ENCODE measurements around the gene SUB1.
A peak's percentile ranks its signal among the peaks of the same experiment; 100 is the strongest.
"Not testable (repeated sequence)": the region's sequence is repeated elsewhere in the genome, so short reads cannot be mapped to it uniquely, and the experiment has no call there.

Gene SUB1

GRCh38 chr5:32552936-32553335, 32.4 kb upstream of the SUB1 start:
- H3K36me3 Mint-ChIP-seq (ENCODE audit: low read depth) = no peaks in the 10 kb centered on the region
- H3K27ac Mint-ChIP-seq = peak overlapping the region; percentile 17
- peaks cover 16% of the 10 kb centered on the region for H3K9me3 Mint-ChIP-seq
- H3K4me1 Mint-ChIP-seq (ENCODE audit: low read depth) = peaks cover 37% of the 10 kb centered on the region
- H3K27me3 Mint-ChIP-seq = no peaks in the 10 kb centered on the region
- intact Hi-C loops (cut with micrococcal nuclease) = no loop called here
- no peak overlapping the region for H3K4me3 Mint-ChIP-seq

GRCh38 chr5:32554181-32554780, 31.1 kb upstream of the SUB1 start:
- H3K27ac Mint-ChIP-seq = peak overlapping the region; percentile 61

GRCh38 chr5:32556543-32556942, 28.8 kb upstream of the SUB1 start:
- H3K4me1 Mint-ChIP-seq (ENCODE audit: low read depth) = peaks cover 20% of the 10 kb centered on the region
- H3K36me3 Mint-ChIP-seq (ENCODE audit: low read depth); intact Hi-C loops (cut with micrococcal nuclease); H3K27ac Mint-ChIP-seq; H3K4me3 Mint-ChIP-seq; H3K27me3 Mint-ChIP-seq; H3K9me3 Mint-ChIP-seq: not testable (repeated sequence)

More at GRCh38 chr5:32554181-32554780, 31.1 kb upstream of the SUB1 start:
- H3K36me3 Mint-ChIP-seq (ENCODE audit: low read depth); H3K27me3 Mint-ChIP-seq; intact Hi-C loops (cut with micrococcal nuclease): not testable (repeated sequence)
- H3K4me3 Mint-ChIP-seq = peak overlapping the region; percentile 10
- H3K9me3 Mint-ChIP-seq = peaks cover 16% of the 10 kb centered on the region
- peaks cover 37% of the 10 kb centered on the region for H3K4me1 Mint-ChIP-seq (ENCODE audit: low read depth)

- H3K4me1 Mint-ChIP-seq (ENCODE audit: low read depth) = peaks cover 5% of the 10 kb centered on the region
- H3K9me3 Mint-ChIP-seq = no peaks in the 10 kb centered on the region
- no peaks in the 10 kb centered on the region for H3K36me3 Mint-ChIP-seq (ENCODE audit: low read depth)
- H3K4me3 Mint-ChIP-seq = no peak overlapping the region
- intact Hi-C loops (cut with micrococcal nuclease) = no loop called here
- H3K27me3 Mint-ChIP-seq = no peaks in the 10 kb centered on the region
- no peak overlapping the region for H3K27ac Mint-ChIP-seq
Measured at GRCh38 chr5:32559411-32559810, 25.9 kb upstream of the SUB1 start.

GRCh38 chr5:32559921-32560320, 25.4 kb upstream of the SUB1 start:
- Mint-ChIP-seq H3K27me3 (no peaks in the 10 kb centered on the region), H3K4me3 (no peak overlapping the region), H3K36me3 (ENCODE audit: low read depth) (no peaks in the 10 kb centered on the region), H3K27ac (no peak overlapping the region), H3K9me3 (no peaks in the 10 kb centered on the region), H3K4me1 (ENCODE audit: low read depth) (no peaks in the 10 kb centered on the region)
- intact Hi-C loops (cut with micrococcal nuclease) = no loop called here

- intact Hi-C loops (cut with micrococcal nuclease) = no loop called here
- Mint-ChIP-seq H3K27ac (no peak overlapping the region), H3K27me3 (no peaks in the 10 kb centered on the region), H3K36me3 (ENCODE audit: low read depth) (no peaks in the 10 kb centered on the region), H3K4me3 (no peak overlapping the region), H3K4me1 (ENCODE audit: low read depth) (no peaks in the 10 kb centered on the region), H3K9me3 (peaks cover 7% of the 10 kb centered on the region)
Measured at GRCh38 chr5:32562056-32562455, 23.3 kb upstream of the SUB1 start.

- peaks cover 9% of the 10 kb centered on the region for H3K9me3 Mint-ChIP-seq
- H3K36me3 Mint-ChIP-seq (ENCODE audit: low read depth) = no peaks in the 10 kb centered on the region
- no peaks in the 10 kb centered on the region for H3K27me3 Mint-ChIP-seq
- no peak overlapping the region for H3K27ac Mint-ChIP-seq
- no peaks in the 10 kb centered on the region for H3K4me1 Mint-ChIP-seq (ENCODE audit: low read depth)
- intact Hi-C loops (cut with micrococcal nuclease) = no loop called here
- H3K4me3 Mint-ChIP-seq = no peak overlapping the region
Measured at GRCh38 chr5:32562843-32563242, 22.5 kb upstream of the SUB1 start.

GRCh38 chr5:32563614-32564013, 21.7 kb upstream of the SUB1 start:
- Mint-ChIP-seq H3K27me3 (no peaks in the 10 kb centered on the region), H3K4me3 (no peak overlapping the region), H3K4me1 (ENCODE audit: low read depth) (peaks cover 2% of the 10 kb centered on the region), H3K36me3 (ENCODE audit: low read depth) (no peaks in the 10 kb centered on the region), H3K27ac (no peak overlapping the region), H3K9me3 (peaks cover 9% of the 10 kb centered on the region)
- intact Hi-C loops (cut with micrococcal nuclease) = no loop called here

GRCh38 chr5:32565145-32565544, 20.2 kb upstream of the SUB1 start:
- Mint-ChIP-seq H3K27me3 (no peaks in the 10 kb centered on the region), H3K27ac (no peak overlapping the region), H3K4me3 (no peak overlapping the region), H3K4me1 (ENCODE audit: low read depth) (peaks cover 11% of the 10 kb centered on the region), H3K9me3 (peaks cover 9% of the 10 kb centered on the region), H3K36me3 (ENCODE audit: low read depth) (no peaks in the 10 kb centered on the region)
- intact Hi-C loops (cut with micrococcal nuclease) = no loop called here

GRCh38 chr5:32566319-32567111, 18.8 kb upstream of the SUB1 start:
- H3K27me3 Mint-ChIP-seq = no peaks in the 10 kb centered on the region
- peaks cover 11% of the 10 kb centered on the region for H3K4me1 Mint-ChIP-seq (ENCODE audit: low read depth)
- intact Hi-C loops (cut with micrococcal nuclease) = no loop called here
- H3K27ac Mint-ChIP-seq = no peak overlapping the region
- peaks cover 9% of the 10 kb centered on the region for H3K9me3 Mint-ChIP-seq
- H3K4me3 Mint-ChIP-seq = no peak overlapping the region
- no peaks in the 10 kb centered on the region for H3K36me3 Mint-ChIP-seq (ENCODE audit: low read depth)

- H3K36me3 Mint-ChIP-seq (ENCODE audit: low read depth) = no peaks in the 10 kb centered on the region
- intact Hi-C loops (cut with micrococcal nuclease) = no loop called here
- no peaks in the 10 kb centered on the region for H3K27me3 Mint-ChIP-seq
- no peak overlapping the region for H3K4me3 Mint-ChIP-seq
- H3K4me1 Mint-ChIP-seq (ENCODE audit: low read depth) = peaks cover 11% of the 10 kb centered on the region
- H3K27ac Mint-ChIP-seq = no peak overlapping the region
- H3K9me3 Mint-ChIP-seq = peaks cover 9% of the 10 kb centered on the region
Measured at GRCh38 chr5:32571128-32571527, 14.2 kb upstream of the SUB1 start.

- H3K9me3 Mint-ChIP-seq = no peaks in the 10 kb centered on the region
- no peak overlapping the region for H3K27ac Mint-ChIP-seq
- H3K36me3 Mint-ChIP-seq (ENCODE audit: low read depth) = no peaks in the 10 kb centered on the region
- intact Hi-C loops (cut with micrococcal nuclease) = no loop called here
- H3K27me3 Mint-ChIP-seq = no peaks in the 10 kb centered on the region
- peaks cover 11% of the 10 kb centered on the region for H3K4me1 Mint-ChIP-seq (ENCODE audit: low read depth)
- no peak overlapping the region for H3K4me3 Mint-ChIP-seq
Measured at GRCh38 chr5:32572778-32573480, 12.4 kb upstream of the SUB1 start.

GRCh38 chr5:32573481-32573854, 11.9 kb upstream of the SUB1 start:
- not testable (repeated sequence) for H3K9me3 Mint-ChIP-seq

GRCh38 chr5:32574540-32575175, 10.7 kb upstream of the SUB1 start:
- intact Hi-C loops (cut with micrococcal nuclease) = no loop called here
- no peak overlapping the region for H3K27ac Mint-ChIP-seq
- no peak overlapping the region for H3K4me3 Mint-ChIP-seq
- H3K9me3 Mint-ChIP-seq = peaks cover under 1% of the 10 kb centered on the region
- H3K4me1 Mint-ChIP-seq (ENCODE audit: low read depth) = peaks cover under 1% of the 10 kb centered on the region
- H3K36me3 Mint-ChIP-seq (ENCODE audit: low read depth) = no peaks in the 10 kb centered on the region
- H3K27me3 Mint-ChIP-seq = no peaks in the 10 kb centered on the region

More at GRCh38 chr5:32573481-32573854, 11.9 kb upstream of the SUB1 start:
- H3K27ac Mint-ChIP-seq; H3K4me3 Mint-ChIP-seq; H3K27me3 Mint-ChIP-seq; intact Hi-C loops (cut with micrococcal nuclease); H3K36me3 Mint-ChIP-seq (ENCODE audit: low read depth): not testable (repeated sequence)
- peaks cover 11% of the 10 kb centered on the region for H3K4me1 Mint-ChIP-seq (ENCODE audit: low read depth)

Measured in dendritic cell treated with granulocyte-macrophage colony-stimulating factor and Interleukin-4, amounts not matched to agents 40 ng/mL and 50 ng/mL, for 4 days (primary cell).